ENCODE data around the gene CLNK.
A peak's percentile ranks its signal among the peaks of the same experiment; 100 is the strongest.

The CLNK gene

DNA sequence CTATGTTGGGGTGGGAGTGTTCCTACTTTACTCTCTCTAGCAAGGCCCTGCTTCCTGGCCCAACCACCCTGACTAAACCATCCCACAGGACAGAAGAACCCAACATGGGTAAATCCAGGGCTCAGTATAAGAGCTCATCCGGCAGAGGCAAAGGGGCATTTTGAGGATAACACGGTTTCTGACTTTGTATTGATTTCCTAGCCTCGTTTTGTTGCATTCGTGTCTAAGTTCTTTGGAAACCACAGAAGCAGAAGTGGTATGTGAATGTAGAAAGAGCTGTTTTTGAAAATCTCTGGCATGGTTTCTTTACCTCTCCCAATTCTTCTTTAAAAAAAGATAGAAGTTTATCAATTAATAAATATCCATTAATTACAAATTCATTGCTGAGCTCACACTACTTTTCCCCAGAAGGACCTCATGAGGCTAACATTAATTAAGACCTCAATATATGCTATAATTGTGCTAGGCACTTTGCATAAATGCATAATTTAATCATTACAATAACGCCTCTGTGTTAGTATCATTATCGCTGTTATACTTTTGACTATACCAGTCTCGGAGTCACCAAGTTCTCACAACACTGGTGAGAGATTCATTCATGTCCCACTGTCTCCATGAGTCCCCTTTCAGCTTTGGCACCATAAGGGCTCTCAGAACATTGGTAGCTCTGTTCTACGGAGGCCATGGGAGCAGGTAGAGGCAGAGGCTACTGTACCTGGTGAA lies 5.8 kb upstream of the CLNK start:
- Mint-ChIP-seq H3K27ac (no peak overlapping the region), H3K27me3 (ENCODE audit: low read depth) (no peaks in the 10 kb centered on the region)

GRCh38 chr4:10688846-10689245 lies 4.3 kb upstream of the CLNK start:
- Mint-ChIP-seq H3K36me3 (ENCODE audit: low read depth) (no peaks in the 10 kb centered on the region), H3K4me3 (no peak overlapping the region), H3K27me3 (ENCODE audit: low read depth) (no peaks in the 10 kb centered on the region), H3K27ac (no peak overlapping the region), H3K9me3 (peaks cover 4% of the 10 kb centered on the region), H3K4me1 (ENCODE audit: low read depth) (peaks cover 3% of the 10 kb centered on the region)

More for the DNA sequence above, 5.8 kb upstream of the CLNK start:
- Mint-ChIP-seq H3K36me3 (ENCODE audit: low read depth) (no peaks in the 10 kb centered on the region), H3K4me1 (ENCODE audit: low read depth) (peaks cover 1% of the 10 kb centered on the region), H3K4me3 (no peak overlapping the region), H3K9me3 (peaks cover 4% of the 10 kb centered on the region)

- H3K4me3 Mint-ChIP-seq, result no peak overlapping the region
- H3K27ac Mint-ChIP-seq, result no peak overlapping the region
- no peaks in the 10 kb centered on the region for H3K27me3 Mint-ChIP-seq (ENCODE audit: low read depth)
- H3K4me1 Mint-ChIP-seq (ENCODE audit: low read depth), result peaks cover 3% of the 10 kb centered on the region
- peaks cover 4% of the 10 kb centered on the region for H3K9me3 Mint-ChIP-seq
- H3K36me3 Mint-ChIP-seq (ENCODE audit: low read depth), result no peaks in the 10 kb centered on the region
These were observed 3.5 kb upstream of the CLNK start for GRCh38 chr4:10688022-10688421.

- H3K4me3 Mint-ChIP-seq, result no peak overlapping the region
- H3K4me1 Mint-ChIP-seq (ENCODE audit: low read depth), result peaks cover 3% of the 10 kb centered on the region
- peaks cover 4% of the 10 kb centered on the region for H3K9me3 Mint-ChIP-seq
- H3K36me3 Mint-ChIP-seq (ENCODE audit: low read depth), result no peaks in the 10 kb centered on the region
- no peaks in the 10 kb centered on the region for H3K27me3 Mint-ChIP-seq (ENCODE audit: low read depth)
- H3K27ac Mint-ChIP-seq, result no peak overlapping the region
These were observed 3.0 kb upstream of the CLNK start for GRCh38 chr4:10687526-10687925.

DNA sequence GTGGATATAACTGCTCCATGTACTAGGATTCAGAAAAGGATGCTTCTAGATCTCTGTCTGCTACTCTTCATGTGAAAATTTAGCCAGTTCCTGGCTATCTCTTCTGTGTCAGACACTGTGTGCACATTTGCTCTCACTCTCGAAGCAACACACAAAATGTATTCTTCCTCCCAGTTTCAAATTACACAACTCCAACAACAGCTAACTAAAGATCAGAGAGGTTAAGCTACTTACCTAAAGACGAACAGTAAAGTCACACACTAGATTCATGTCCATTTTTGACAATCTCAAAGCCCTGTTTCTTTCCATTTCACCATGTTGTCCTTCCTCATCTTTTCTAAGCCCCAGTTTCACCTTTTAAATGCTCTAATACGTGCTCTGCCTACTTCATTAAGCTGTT lies 2.2 kb downstream of the CLNK start:
- Mint-ChIP-seq H3K27me3 (ENCODE audit: low read depth) (no peaks in the 10 kb centered on the region), H3K4me1 (ENCODE audit: low read depth) (peaks cover 6% of the 10 kb centered on the region), H3K27ac (no peak overlapping the region), H3K4me3 (no peak overlapping the region), H3K36me3 (ENCODE audit: low read depth) (peaks cover 5% of the 10 kb centered on the region), H3K9me3 (peaks cover 9% of the 10 kb centered on the region)

DNA sequence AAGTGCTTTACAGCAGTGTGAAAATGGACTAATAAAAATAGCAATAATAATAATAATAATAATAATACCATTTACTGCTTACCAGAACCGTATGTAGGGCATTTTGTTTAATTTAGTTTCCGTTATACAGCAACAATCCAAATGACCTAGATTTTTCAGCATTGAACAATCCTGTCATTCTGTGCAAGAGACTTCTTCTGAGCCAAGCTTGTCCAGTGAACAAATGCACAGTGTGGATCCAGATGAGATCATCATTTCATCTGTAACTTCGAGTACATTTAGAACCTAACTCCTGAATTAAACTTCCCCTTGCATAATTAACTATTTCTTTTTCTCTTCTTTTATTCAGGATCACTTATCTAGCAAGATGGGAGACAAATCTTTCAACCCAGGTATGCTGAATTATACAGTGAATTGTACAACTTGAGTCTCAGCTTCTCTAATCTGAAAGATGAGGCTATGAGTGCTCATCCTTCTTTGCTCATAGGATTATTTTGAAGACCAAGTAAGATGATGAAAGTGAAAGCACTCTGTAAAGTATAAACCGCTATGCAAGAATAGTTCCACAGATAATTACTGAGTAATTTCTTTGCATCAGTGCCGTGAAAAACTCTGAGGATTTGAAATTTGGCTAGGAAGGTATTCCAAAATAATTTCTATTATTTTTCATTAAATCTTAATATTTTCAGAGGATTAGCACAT lies 6.6 kb downstream of the CLNK start:
- Mint-ChIP-seq H3K4me3 (no peak overlapping the region), H3K27ac (no peak overlapping the region), H3K27me3 (ENCODE audit: low read depth) (no peaks in the 10 kb centered on the region), H3K4me1 (ENCODE audit: low read depth) (peaks cover 25% of the 10 kb centered on the region), H3K36me3 (ENCODE audit: low read depth) (peaks cover 10% of the 10 kb centered on the region), H3K9me3 (peaks cover 28% of the 10 kb centered on the region)

- Mint-ChIP-seq H3K27me3 (ENCODE audit: low read depth) (no peaks in the 10 kb centered on the region), H3K4me3 (peak overlapping the region; percentile 37), H3K36me3 (ENCODE audit: low read depth) (peaks cover 10% of the 10 kb centered on the region), H3K27ac (peak overlapping the region; percentile 64), H3K4me1 (ENCODE audit: low read depth) (peaks cover 37% of the 10 kb centered on the region), H3K9me3 (peaks cover 32% of the 10 kb centered on the region)
These were observed 10.7 kb downstream of the CLNK start for GRCh38 chr4:10673817-10674369.

DNA sequence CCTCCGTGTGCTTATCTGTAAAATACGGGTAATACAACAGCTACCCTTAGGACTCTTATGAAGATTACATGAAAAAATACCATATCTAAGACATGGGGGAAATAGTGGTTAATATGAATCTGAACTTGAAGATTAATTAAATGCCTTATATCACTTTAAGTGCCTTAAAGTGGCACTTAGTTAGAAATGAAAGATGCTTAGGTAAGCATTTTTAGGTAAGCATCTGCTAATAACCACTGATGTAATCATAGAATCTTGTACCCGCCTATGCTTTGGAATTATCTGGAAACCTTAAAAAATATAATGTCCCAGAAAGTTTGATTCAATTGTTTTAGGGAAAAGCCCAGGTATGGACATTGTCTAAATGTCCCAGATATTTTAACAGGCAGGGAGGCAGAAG lies 12.2 kb downstream of the CLNK start:
- H3K27ac Mint-ChIP-seq, result no peak overlapping the region
- H3K36me3 Mint-ChIP-seq (ENCODE audit: low read depth), result peaks cover 9% of the 10 kb centered on the region
- H3K9me3 Mint-ChIP-seq, result peaks cover 26% of the 10 kb centered on the region
- H3K27me3 Mint-ChIP-seq (ENCODE audit: low read depth), result no peaks in the 10 kb centered on the region
- H3K4me1 Mint-ChIP-seq (ENCODE audit: low read depth), result peaks cover 34% of the 10 kb centered on the region
- no peak overlapping the region for H3K4me3 Mint-ChIP-seq

- Mint-ChIP-seq H3K27ac (peak overlapping the region; percentile 87), H3K4me1 (ENCODE audit: low read depth) (peaks cover 33% of the 10 kb centered on the region), H3K27me3 (ENCODE audit: low read depth) (no peaks in the 10 kb centered on the region), H3K4me3 (peak overlapping the region; percentile 22), H3K9me3 (peaks cover 20% of the 10 kb centered on the region), H3K36me3 (ENCODE audit: low read depth) (peaks cover 9% of the 10 kb centered on the region)
These were observed 12.8 kb downstream of the CLNK start for GRCh38 chr4:10671799-10672198.

GRCh38 chr4:10671366-10671765 lies 13.2 kb downstream of the CLNK start:
- Mint-ChIP-seq H3K9me3 (peaks cover 16% of the 10 kb centered on the region), H3K36me3 (ENCODE audit: low read depth) (peaks cover 6% of the 10 kb centered on the region), H3K27ac (peak overlapping the region; percentile 87), H3K4me1 (ENCODE audit: low read depth) (peaks cover 29% of the 10 kb centered on the region), H3K27me3 (ENCODE audit: low read depth) (no peaks in the 10 kb centered on the region), H3K4me3 (peak overlapping the region; percentile 22)

GRCh38 chr4:10670321-10670720 lies 14.2 kb downstream of the CLNK start:
- H3K27ac Mint-ChIP-seq, result no peak overlapping the region
- H3K4me1 Mint-ChIP-seq (ENCODE audit: low read depth), result peaks cover 25% of the 10 kb centered on the region
- H3K36me3 Mint-ChIP-seq (ENCODE audit: low read depth), result peaks cover 6% of the 10 kb centered on the region
- no peak overlapping the region for H3K4me3 Mint-ChIP-seq
- peaks cover 15% of the 10 kb centered on the region for H3K9me3 Mint-ChIP-seq
- no peaks in the 10 kb centered on the region for H3K27me3 Mint-ChIP-seq (ENCODE audit: low read depth)

DNA sequence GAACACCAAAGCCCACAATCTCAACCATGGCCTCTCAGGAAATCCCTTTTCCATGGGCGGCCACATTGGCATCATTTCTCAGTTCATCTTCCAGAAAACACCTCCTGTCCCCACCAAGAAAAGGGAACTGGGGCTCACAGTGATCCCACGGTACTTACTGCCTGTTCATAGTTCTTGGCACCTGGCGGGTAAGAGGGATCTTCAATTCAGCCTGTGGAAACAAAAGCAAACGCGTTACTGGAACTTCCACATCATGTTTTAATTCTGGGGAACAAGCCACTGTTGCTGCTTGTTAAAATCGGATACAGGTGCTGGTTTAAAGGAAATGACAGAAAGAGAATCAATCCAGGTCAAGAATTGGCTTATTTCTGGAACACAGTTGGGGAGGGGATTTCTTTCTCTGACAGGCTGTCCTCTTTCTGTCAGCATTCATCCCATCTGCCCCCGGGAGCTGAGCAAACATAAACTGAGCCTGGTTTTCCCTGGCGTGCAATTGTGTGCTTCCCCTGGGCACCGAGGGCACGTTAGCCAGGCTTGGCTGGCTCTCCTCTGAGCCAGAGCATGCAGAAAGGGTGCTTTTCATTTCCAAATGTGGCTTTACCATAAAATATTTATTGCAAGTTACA lies 16.8 kb downstream of the CLNK start:
- Mint-ChIP-seq H3K27ac (no peak overlapping the region), H3K4me3 (no peak overlapping the region), H3K36me3 (ENCODE audit: low read depth) (peaks cover 3% of the 10 kb centered on the region), H3K9me3 (peaks cover 3% of the 10 kb centered on the region), H3K4me1 (ENCODE audit: low read depth) (peaks cover 20% of the 10 kb centered on the region), H3K27me3 (ENCODE audit: low read depth) (peaks cover 4% of the 10 kb centered on the region)

DNA sequence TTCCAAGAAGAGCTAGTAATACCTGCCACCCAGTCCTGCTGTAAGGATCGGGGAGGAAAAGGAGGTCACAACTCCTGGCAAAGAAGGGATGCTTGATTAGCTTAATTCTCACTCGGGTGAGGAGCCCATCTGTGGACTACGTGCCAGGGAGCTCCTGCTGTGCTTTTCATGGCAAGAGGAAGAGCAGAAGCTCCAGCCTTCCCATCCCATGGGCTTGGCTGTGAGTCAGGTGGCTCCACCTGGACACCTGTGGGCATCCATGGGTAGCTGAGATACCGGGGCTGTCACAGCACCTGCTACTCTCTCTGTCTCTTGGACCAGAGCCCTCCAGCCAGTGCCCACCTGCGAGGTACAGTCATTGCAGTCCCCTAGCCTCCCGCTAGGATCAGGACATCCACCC lies 18.0 kb downstream of the CLNK start:
- Mint-ChIP-seq H3K9me3 (peaks cover 3% of the 10 kb centered on the region), H3K4me3 (no peak overlapping the region), H3K27ac (no peak overlapping the region), H3K4me1 (ENCODE audit: low read depth) (peaks cover 13% of the 10 kb centered on the region), H3K36me3 (ENCODE audit: low read depth) (peaks cover under 1% of the 10 kb centered on the region), H3K27me3 (ENCODE audit: low read depth) (peaks cover 4% of the 10 kb centered on the region)

DNA sequence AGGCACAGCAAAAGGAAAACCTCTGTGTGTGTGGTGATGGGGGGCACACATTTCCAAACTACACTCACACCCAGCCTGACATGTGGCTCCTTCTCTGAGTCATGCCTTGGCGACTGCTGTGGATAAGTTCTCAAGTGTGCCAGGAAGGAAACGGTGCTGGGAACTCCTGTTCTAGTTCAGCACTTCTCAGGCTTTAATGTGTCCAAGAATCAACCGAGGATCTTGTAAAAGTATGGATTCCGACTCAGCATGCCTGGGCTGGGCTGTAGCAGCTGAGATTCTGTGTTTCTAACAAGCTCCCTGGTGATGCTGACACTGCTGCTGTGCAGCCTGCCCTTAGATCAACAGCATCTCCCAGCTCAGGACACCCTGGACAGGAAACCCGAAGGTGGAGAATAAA lies 20.2 kb downstream of the CLNK start:
- no peak overlapping the region for H3K4me3 Mint-ChIP-seq
- peaks cover 8% of the 10 kb centered on the region for H3K4me1 Mint-ChIP-seq (ENCODE audit: low read depth)
- H3K27ac Mint-ChIP-seq, result no peak overlapping the region
- H3K9me3 Mint-ChIP-seq, result peaks cover 3% of the 10 kb centered on the region
- peaks cover 4% of the 10 kb centered on the region for H3K27me3 Mint-ChIP-seq (ENCODE audit: low read depth)
- H3K36me3 Mint-ChIP-seq (ENCODE audit: low read depth), result no peaks in the 10 kb centered on the region

- peaks cover 4% of the 10 kb centered on the region for H3K27me3 Mint-ChIP-seq (ENCODE audit: low read depth)
- no peaks in the 10 kb centered on the region for H3K9me3 Mint-ChIP-seq
- peaks cover 15% of the 10 kb centered on the region for H3K4me1 Mint-ChIP-seq (ENCODE audit: low read depth)
- H3K4me3 Mint-ChIP-seq, result no peak overlapping the region
- no peaks in the 10 kb centered on the region for H3K36me3 Mint-ChIP-seq (ENCODE audit: low read depth)
- H3K27ac Mint-ChIP-seq, result no peak overlapping the region
These were observed 21.6 kb downstream of the CLNK start for GRCh38 chr4:10662937-10663336.

Data from T-helper 1 cell treated with Interleukin-12 subunit alpha and Interleukin-12 subunit beta and Interleukin-4 antibody, amounts not matched to agents 30 μg/mL and 1 μg/mL, for 36 hours (primary cell).